ENCODE data around the gene C11orf91. TPM values are rescaled to one million over a fixed set of nuclear protein-coding genes. Genes with fewer than 3 reads are reported as not detected.
A peak's percentile ranks its signal among the peaks of the same experiment; 100 is the strongest.
"Not testable (repeated sequence)": the region's sequence is repeated elsewhere in the genome, so short reads cannot be mapped to it uniquely, and the experiment has no call there.

Gene C11orf91
- polyA plus RNA-seq, 1 donor: not detected

- no peak for DNase-seq (ENCODE audit: low read depth)
Measured at GRCh38 chr11:33670250-33671011, 30.2 kb downstream of the C11orf91 start.

- no peak for DNase-seq (ENCODE audit: low read depth)
Measured at GRCh38 chr11:33669598-33670249, 30.9 kb downstream of the C11orf91 start.

- no peak for DNase-seq (ENCODE audit: low read depth)
Measured at GRCh38 chr11:33668951-33669596, 31.6 kb downstream of the C11orf91 start.

- DNase-seq (ENCODE audit: low read depth): no peak
Measured at GRCh38 chr11:33668468-33668825, 32.2 kb downstream of the C11orf91 start.

- no peak for DNase-seq (ENCODE audit: low read depth)
Measured at GRCh38 chr11:33667819-33668467, 32.7 kb downstream of the C11orf91 start.

GRCh38 chr11:33665350-33666106, 35.1 kb downstream of the C11orf91 start:
- no peak for DNase-seq (ENCODE audit: low read depth)

- no peak for DNase-seq (ENCODE audit: low read depth)
Measured at GRCh38 chr11:33664827-33665226, 35.8 kb downstream of the C11orf91 start.

GRCh38 chr11:33664166-33664565, 36.5 kb downstream of the C11orf91 start:
- DNase-seq (ENCODE audit: low read depth): no peak

- no peak for DNase-seq (ENCODE audit: low read depth)
Measured at GRCh38 chr11:33663121-33663520, 37.5 kb downstream of the C11orf91 start.

GRCh38 chr11:33661526-33661925, 39.1 kb downstream of the C11orf91 start:
- not testable (repeated sequence) for DNase-seq (ENCODE audit: low read depth)

- DNase-seq (ENCODE audit: low read depth): no peak
Measured at GRCh38 chr11:33660962-33661361, 39.7 kb downstream of the C11orf91 start.

GRCh38 chr11:33659370-33660139, 41.1 kb downstream of the C11orf91 start:
- DNase-seq (ENCODE audit: low read depth): no peak

- no peak for DNase-seq (ENCODE audit: low read depth)
Measured at GRCh38 chr11:33658195-33658900, 42.3 kb downstream of the C11orf91 start.

GRCh38 chr11:33657757-33658156, 42.9 kb downstream of the C11orf91 start:
- no peak for DNase-seq (ENCODE audit: low read depth)

- no peak for DNase-seq (ENCODE audit: low read depth)
Measured at GRCh38 chr11:33656768-33657167, 43.9 kb downstream of the C11orf91 start.

- DNase-seq (ENCODE audit: low read depth): no peak
Measured at GRCh38 chr11:33655842-33656600, 44.6 kb downstream of the C11orf91 start.

GRCh38 chr11:33654594-33654993, 46.0 kb downstream of the C11orf91 start:
- DNase-seq (ENCODE audit: low read depth): no peak

- DNase-seq (ENCODE audit: low read depth): no peak
Measured at GRCh38 chr11:33652930-33653329, 47.7 kb downstream of the C11orf91 start.

- peak; percentile 24 for DNase-seq (ENCODE audit: low read depth)
Measured at GRCh38 chr11:33652431-33652830, 48.2 kb downstream of the C11orf91 start.

All from forelimb muscle (tissue), 1 donor.